ENCODE measurements around the gene CCDC90B.

GRCh38 chr11:83278351-83278750 lies 7.8 kb downstream of the CCDC90B start:
- TF ChIP-seq CTCF (IDR thresholded peaks at IDR 0.05) (no peak), POLR2AphosphoS5 (IDR thresholded peaks at IDR 0.05; ENCODE audit: low read depth, low read length) (no peak), RFX5 (IDR thresholded peaks at IDR 0.05; ENCODE audit: low read length) (no peak), PBX3 (IDR thresholded peaks at IDR 0.05) (no peak), REST (IDR thresholded peaks at IDR 0.05; ENCODE audit: low read depth, low read length) (no peak), EP300 (IDR thresholded peaks at IDR 0.05; ENCODE audit: borderline replicate concordance in 1 of 2, low read depth in 1 of 2, low read length in 1 of 2) (no peak), RAD21 (IDR thresholded peaks at IDR 0.05; ENCODE audit: low read length) (no peak), JUND (IDR thresholded peaks at IDR 0.05) (no peak)

Data from SK-N-SH (cell line).